ENCODE measurements around the gene MEIS3. TPM values are rescaled to one million over a fixed set of nuclear protein-coding genes. Genes with fewer than 3 reads are reported as not detected.

The MEIS3 gene
- total and polyA plus RNA-seq, 9 of the 15 experiments (the other 6 are each of a cell fraction or from before 2014, with no cell fraction given) = 0.06 to 0.80 (median 0.25) TPM; not detected in 1

DNA sequence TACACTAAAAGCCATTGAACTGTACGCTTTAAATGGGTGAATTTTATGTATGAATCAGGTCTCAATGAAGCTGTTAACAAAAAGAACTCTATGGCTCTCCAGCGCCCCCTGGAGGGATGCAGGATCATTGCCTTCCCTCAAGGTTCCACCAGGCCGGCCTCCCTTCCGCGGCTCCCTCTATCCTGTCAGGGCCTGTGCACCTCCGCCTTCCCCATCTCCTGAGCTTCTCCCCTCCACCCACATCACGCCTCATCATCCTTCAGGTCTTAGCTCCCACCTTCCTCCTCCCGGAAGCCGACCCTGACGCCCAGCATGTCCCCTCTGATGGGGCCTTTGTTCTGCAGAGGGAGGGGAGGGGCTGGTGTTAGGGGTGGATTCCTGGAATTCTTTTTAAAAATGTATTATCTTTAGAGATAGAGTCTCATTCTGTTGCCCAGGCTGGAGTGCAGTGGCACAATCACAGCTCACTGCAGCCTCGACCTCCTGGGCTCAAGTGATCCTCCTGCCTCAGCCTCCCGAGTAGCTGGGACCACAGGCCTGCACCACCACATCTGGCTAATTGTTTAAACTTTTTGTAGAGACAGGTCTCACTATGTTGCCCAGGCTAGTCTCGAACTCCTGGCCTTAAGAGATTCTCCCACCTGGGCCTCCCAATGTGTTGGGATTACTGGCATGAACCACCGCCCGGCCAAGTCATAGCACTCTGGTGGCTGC, 27.7 kb downstream of the MEIS3 start (continued):
- TF ChIP-seq, protein P1, sequence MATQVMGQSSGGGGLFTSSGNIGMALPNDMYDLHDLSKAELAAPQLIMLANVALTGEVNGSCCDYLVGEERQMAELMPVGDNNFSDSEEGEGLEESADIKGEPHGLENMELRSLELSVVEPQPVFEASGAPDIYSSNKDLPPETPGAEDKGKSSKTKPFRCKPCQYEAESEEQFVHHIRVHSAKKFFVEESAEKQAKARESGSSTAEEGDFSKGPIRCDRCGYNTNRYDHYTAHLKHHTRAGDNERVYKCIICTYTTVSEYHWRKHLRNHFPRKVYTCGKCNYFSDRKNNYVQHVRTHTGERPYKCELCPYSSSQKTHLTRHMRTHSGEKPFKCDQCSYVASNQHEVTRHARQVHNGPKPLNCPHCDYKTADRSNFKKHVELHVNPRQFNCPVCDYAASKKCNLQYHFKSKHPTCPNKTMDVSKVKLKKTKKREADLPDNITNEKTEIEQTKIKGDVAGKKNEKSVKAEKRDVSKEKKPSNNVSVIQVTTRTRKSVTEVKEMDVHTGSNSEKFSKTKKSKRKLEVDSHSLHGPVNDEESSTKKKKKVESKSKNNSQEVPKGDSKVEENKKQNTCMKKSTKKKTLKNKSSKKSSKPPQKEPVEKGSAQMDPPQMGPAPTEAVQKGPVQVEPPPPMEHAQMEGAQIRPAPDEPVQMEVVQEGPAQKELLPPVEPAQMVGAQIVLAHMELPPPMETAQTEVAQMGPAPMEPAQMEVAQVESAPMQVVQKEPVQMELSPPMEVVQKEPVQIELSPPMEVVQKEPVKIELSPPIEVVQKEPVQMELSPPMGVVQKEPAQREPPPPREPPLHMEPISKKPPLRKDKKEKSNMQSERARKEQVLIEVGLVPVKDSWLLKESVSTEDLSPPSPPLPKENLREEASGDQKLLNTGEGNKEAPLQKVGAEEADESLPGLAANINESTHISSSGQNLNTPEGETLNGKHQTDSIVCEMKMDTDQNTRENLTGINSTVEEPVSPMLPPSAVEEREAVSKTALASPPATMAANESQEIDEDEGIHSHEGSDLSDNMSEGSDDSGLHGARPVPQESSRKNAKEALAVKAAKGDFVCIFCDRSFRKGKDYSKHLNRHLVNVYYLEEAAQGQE (IDR thresholded peaks at IDR 0.05; ENCODE audit: borderline replicate concordance) = peak; percentile 85
- TF ChIP-seq, protein P1 (CRISPR knock-in tag; IDR thresholded peaks at IDR 0.05; ENCODE audit: low read depth) = no peak
- TF ChIP-seq RAD21 (CRISPR knock-in tag; conservative IDR thresholded peaks at IDR 0.05 in 1 of 2, IDR thresholded peaks at IDR 0.05 in 1 of 2) (peak; percentile 78 to 90), TEAD2 (tag; IDR thresholded peaks at IDR 0.05) (no peak), ZC3H4 (CRISPR knock-in tag; IDR thresholded peaks at IDR 0.05; ENCODE audit: borderline replicate concordance) (no peak), STAG1 (CRISPR knock-in tag; IDR thresholded peaks at IDR 0.05; ENCODE audit: borderline replicate concordance) (peak; percentile 72; the same call in 1 of the 2 replicates), MCM5 (IDR thresholded peaks at IDR 0.05; ENCODE audit: low read depth) (no peak), ERF (CRISPR knock-in tag; IDR thresholded peaks at IDR 0.05) (no peak), JUND (IDR thresholded peaks at IDR 0.05; ENCODE audit: borderline replicate concordance, low read depth, low read length) (peak; percentile 32; the same call in 1 of the 2 replicates), JUND (tag; IDR thresholded peaks at IDR 0.05; ENCODE audit: borderline replicate concordance, low read depth, low read length) (no peak; the same call in 2 of the 3 replicates), NFIX (CRISPR knock-in tag; IDR thresholded peaks at IDR 0.05; ENCODE audit: low read depth) (no peak), ZNF212 (CRISPR knock-in tag; IDR thresholded peaks at IDR 0.05) (no peak), POLR3G (IDR thresholded peaks at IDR 0.05; ENCODE audit: extremely low read depth, insufficient read length, insufficient replicate concordance) (no peak)
- TF ChIP-seq, protein P2, sequence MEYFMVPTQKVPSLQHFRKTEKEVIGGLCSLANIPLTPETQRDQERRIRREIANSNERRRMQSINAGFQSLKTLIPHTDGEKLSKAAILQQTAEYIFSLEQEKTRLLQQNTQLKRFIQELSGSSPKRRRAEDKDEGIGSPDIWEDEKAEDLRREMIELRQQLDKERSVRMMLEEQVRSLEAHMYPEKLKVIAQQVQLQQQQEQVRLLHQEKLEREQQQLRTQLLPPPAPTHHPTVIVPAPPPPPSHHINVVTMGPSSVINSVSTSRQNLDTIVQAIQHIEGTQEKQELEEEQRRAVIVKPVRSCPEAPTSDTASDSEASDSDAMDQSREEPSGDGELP (CRISPR knock-in tag; IDR thresholded peaks at IDR 0.05; ENCODE audit: borderline replicate concordance) = 0 out of 2 replicates have a peak, but pooled peaks have one; percentile 12
- TF ChIP-seq, protein P3, sequence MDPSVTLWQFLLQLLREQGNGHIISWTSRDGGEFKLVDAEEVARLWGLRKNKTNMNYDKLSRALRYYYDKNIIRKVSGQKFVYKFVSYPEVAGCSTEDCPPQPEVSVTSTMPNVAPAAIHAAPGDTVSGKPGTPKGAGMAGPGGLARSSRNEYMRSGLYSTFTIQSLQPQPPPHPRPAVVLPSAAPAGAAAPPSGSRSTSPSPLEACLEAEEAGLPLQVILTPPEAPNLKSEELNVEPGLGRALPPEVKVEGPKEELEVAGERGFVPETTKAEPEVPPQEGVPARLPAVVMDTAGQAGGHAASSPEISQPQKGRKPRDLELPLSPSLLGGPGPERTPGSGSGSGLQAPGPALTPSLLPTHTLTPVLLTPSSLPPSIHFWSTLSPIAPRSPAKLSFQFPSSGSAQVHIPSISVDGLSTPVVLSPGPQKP (CRISPR knock-in tag; IDR thresholded peaks at IDR 0.05) = no peak
- TF ChIP-seq, protein P4, sequence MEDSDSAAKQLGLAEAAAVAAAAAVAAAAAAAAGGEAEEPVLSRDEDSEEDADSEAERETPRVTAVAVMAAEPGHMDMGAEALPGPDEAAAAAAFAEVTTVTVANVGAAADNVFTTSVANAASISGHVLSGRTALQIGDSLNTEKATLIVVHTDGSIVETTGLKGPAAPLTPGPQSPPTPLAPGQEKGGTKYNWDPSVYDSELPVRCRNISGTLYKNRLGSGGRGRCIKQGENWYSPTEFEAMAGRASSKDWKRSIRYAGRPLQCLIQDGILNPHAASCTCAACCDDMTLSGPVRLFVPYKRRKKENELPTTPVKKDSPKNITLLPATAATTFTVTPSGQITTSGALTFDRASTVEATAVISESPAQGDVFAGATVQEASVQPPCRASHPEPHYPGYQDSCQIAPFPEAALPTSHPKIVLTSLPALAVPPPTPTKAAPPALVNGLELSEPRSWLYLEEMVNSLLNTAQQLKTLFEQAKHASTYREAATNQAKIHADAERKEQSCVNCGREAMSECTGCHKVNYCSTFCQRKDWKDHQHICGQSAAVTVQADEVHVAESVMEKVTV (CRISPR knock-in tag; IDR thresholded peaks at IDR 0.05) = peak; percentile 79
